CD14-positive monocyte (primary cell): ENCODE data around the gene RAB3C. TPM values are rescaled to one million over a fixed set of nuclear protein-coding genes. Genes with fewer than 3 reads are reported as not detected.
"Not testable (repeated sequence)": the region's sequence is repeated elsewhere in the genome, so short reads cannot be mapped to it uniquely, and the experiment has no call there.

Experiments used
- DNase-seq, 3 donors: peaks; one replicate each; pipeline ENCODE4 v3.0.0-alpha.2; 2011 to 2022
- H2AFZ ChIP-seq: 2 replicates; pipeline ENCODE4 v1.6.0; 2012; ENCODE audit warnings: mild to moderate bottlenecking, low read depth, low read length, inconsistent platforms; ENCODE audit not compliant: insufficient read depth, poor library complexity, severe bottlenecking
- H3K27ac ChIP-seq, 2 donors: 1 replicate in 1 of 2; 2 replicates in 1 of 2; pipeline ENCODE4 v1.5.1; 2012 to 2013; ENCODE audit warnings: low read length in 2 of 2, control low read depth in 1 of 2, inconsistent platforms in 1 of 2, low read depth in 1 of 2, mild to moderate bottlenecking in 1 of 2
- H3K27me3 ChIP-seq, 2 donors: one replicate each; pipeline versions ENCODE4 v1.6.0 to v1.6.1; 2011 to 2013; ENCODE audit warnings: low read length in 2 of 2; ENCODE audit not compliant: control insufficient read depth in 2 of 2, insufficient read depth in 2 of 2
- H3K36me3 ChIP-seq, 2 donors: replicated peaks in 1 of 2; 1 replicate in 1 of 2; 2 replicates in 1 of 2; pipeline versions ENCODE4 v1.5.1 to v1.6.1; 2012 to 2013; ENCODE audit warnings: low read length in 2 of 2, control low read depth in 1 of 2, inconsistent platforms in 1 of 2, mild to moderate bottlenecking in 1 of 2; ENCODE audit not compliant: insufficient read depth in 2 of 2, control insufficient read depth in 1 of 2
- H3K4me1 ChIP-seq, 2 donors: 1 replicate in 1 of 2; 2 replicates in 1 of 2; pipeline versions ENCODE4 v1.5.1 to v1.6.1; 2012 to 2013; ENCODE audit warnings: low read length in 2 of 2, control low read depth in 1 of 2, inconsistent platforms in 1 of 2, mild to moderate bottlenecking in 1 of 2, moderate library complexity in 1 of 2; ENCODE audit not compliant: insufficient read depth in 2 of 2, control insufficient read depth in 1 of 2
- H3K4me2 ChIP-seq: replicated peaks from 2 replicates; pipeline ENCODE3; 2012; ENCODE audit warnings: low read length, moderate library complexity, mild to moderate bottlenecking; ENCODE audit not compliant: poor library complexity, severe bottlenecking; ENCODE audit errors: extremely low read depth
- H3K4me3 ChIP-seq, 3 experiments: fragments of 200-600 bp in 1 of 3; sonication (generic) in 1 of 3; replicated peaks in 1 of 3; 1 replicate in 2 of 3; 2 replicates in 1 of 3; pipeline ENCODE4 v1.5.1; 2011 to 2013; ENCODE audit warnings: low read length in 3 of 3, mild to moderate bottlenecking in 3 of 3, control low read depth in 2 of 3, low read depth in 2 of 3, inconsistent platforms in 1 of 3, moderate library complexity in 1 of 3
- H3K79me2 ChIP-seq: 2 replicates; pipeline ENCODE4 v1.6.0; 2012; ENCODE audit warnings: mild to moderate bottlenecking, control low read depth, inconsistent platforms, low read length, moderate library complexity; ENCODE audit not compliant: insufficient read depth
- H3K9ac ChIP-seq: 2 replicates; pipeline ENCODE4 v1.6.0; 2017; ENCODE audit warnings: low read length, mild to moderate bottlenecking; ENCODE audit not compliant: insufficient read depth, poor library complexity, severe bottlenecking
- H3K9me3 ChIP-seq, 2 donors: replicated peaks in 1 of 2; 1 replicate in 1 of 2; 2 replicates in 1 of 2; pipeline versions ENCODE4 v1.5.1 to v1.6.1; 2012 to 2013; ENCODE audit warnings: low read length in 2 of 2, control low read depth in 1 of 2; ENCODE audit not compliant: control insufficient read depth in 1 of 2, insufficient read depth in 1 of 2
- H4K20me1 ChIP-seq: 2 replicates; pipeline ENCODE4 v1.6.0; 2012; ENCODE audit warnings: mild to moderate bottlenecking, low read length, control low read depth, moderate library complexity; ENCODE audit not compliant: insufficient read depth
- H3K27ac Mint-ChIP-seq, 7 donors: one replicate each; pipeline ENCODE4 v1.8.0; 2020; ENCODE audit warnings: mild to moderate bottlenecking in 7 of 7, mixed read lengths in 7 of 7, moderate library complexity in 6 of 7, inconsistent platforms in 2 of 7
- H3K27me3 Mint-ChIP-seq, 3 donors: one replicate each; pipeline ENCODE4 v1.8.0; 2021 to 2022; ENCODE audit warnings: low read depth in 3 of 3, mild to moderate bottlenecking in 3 of 3, mixed read lengths in 3 of 3, moderate library complexity in 3 of 3, inconsistent platforms in 1 of 3
- H3K36me3 Mint-ChIP-seq, 2 donors: one replicate each; pipeline ENCODE4 v1.8.0; 2020; ENCODE audit warnings: mixed read lengths in 2 of 2, inconsistent platforms in 1 of 2, mild to moderate bottlenecking in 1 of 2
- H3K4me1 Mint-ChIP-seq: one replicate; pipeline ENCODE4 v1.8.0; 2020; ENCODE audit warnings: mild to moderate bottlenecking, mixed read lengths
- H3K4me3 Mint-ChIP-seq, 2 donors: one replicate each; pipeline ENCODE4 v1.8.0; 2020; ENCODE audit warnings: mild to moderate bottlenecking in 2 of 2, mixed read lengths in 2 of 2, moderate library complexity in 1 of 2
- H3K9me3 Mint-ChIP-seq, 7 donors: one replicate each; pipeline ENCODE4 v1.8.0; 2020 to 2022; ENCODE audit warnings: mixed read lengths in 7 of 7, mild to moderate bottlenecking in 6 of 7, moderate library complexity in 6 of 7, inconsistent platforms in 2 of 7
- WGBS: methylation state at CpG from one replicate; pipeline ENCODE4 v1.1.5; 2013; ENCODE audit warnings: missing lambda C conversion rate; ENCODE audit not compliant: insufficient coverage; 5-methylcytosine and 5-hydroxymethylcytosine counted together
- intact Hi-C, 2 donors: fragments of 100-400 bp; cut with micrococcal nuclease; formaldehyde crosslinking; loops; one replicate each; pipeline versions ENCODE4 v1.15.0 to v1.15.1; 2023
- polyA plus RNA-seq, 3 donors: library from polyadenylated mRNA; depleted of rRNA in 1 of 3; unstranded in 2 of 3; stranded (reverse) in 1 of 3; fragments of 300-500 nt in 2 of 3; fragments of >200 nt in 1 of 3; fragmentation: Illumina TruSeq in 2 of 3; gene quantifications; 1 replicate in 2 of 3; 2 replicates in 1 of 3; pipeline ENCODE4 v1.2.3, GENCODE V29; 2012 to 2021
- TF ChIP-seq, protein P1 (sequence below): fragments of 200-600 bp; IDR thresholded peaks from one replicate; pipeline ENCODE4 v1.8.0; 2022; ENCODE audit warnings: antibody characterized with exemption, mild to moderate bottlenecking

Gene RAB3C
- polyA plus RNA-seq, 3 donors: under 0.01 to 0.81 TPM; not detected in 1

DNA sequence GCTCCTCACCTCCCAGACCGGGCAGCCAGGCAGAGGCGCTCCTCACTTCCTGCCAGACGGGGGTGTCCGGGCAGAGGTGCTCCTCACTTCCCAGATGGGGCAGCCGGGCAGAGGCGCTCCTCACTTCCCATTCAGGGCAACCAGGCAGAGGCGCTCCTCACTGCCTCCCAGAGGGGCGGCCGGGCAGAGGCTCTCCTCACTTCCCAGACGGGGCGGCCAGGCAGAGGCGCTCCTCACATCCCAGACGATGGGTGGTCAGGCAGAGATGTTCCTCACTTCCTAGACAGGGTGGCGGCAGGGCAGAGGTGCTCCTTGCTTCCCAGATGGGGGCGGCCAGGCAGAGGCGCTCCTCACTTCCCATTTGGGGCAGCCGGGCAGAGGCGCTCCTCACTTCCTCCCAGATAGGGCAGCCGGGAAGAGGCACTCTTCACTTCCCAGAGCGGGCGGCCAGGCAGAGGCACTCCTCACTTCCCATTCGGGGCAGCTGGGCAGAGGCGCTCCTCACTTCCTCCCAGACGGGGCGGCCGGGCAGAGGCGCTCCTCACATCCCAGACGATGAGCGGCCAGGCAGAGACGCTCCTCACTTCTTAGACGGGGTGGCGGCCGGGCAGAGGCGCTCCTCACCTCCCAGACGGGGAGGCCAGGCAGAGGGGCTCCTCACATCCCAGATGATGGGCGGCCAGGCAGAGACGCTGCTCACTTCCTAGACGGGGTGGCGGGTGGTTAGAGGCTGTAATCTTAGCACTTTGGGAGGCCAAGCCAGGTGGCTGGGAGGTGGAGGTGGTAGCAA lies 18.6 kb upstream of the RAB3C start:
- H3K4me2 ChIP-seq, H4K20me1 ChIP-seq, H2AFZ ChIP-seq, H3K27me3 ChIP-seq, H3K9ac ChIP-seq, H3K36me3 ChIP-seq, H3K27ac ChIP-seq, H3K4me1 ChIP-seq, H3K4me3 Mint-ChIP-seq, H3K27me3 Mint-ChIP-seq, intact Hi-C loops, H3K36me3 Mint-ChIP-seq, H3K4me1 Mint-ChIP-seq, H3K27ac Mint-ChIP-seq, H3K79me2 ChIP-seq, DNase-seq, H3K4me3 ChIP-seq: not testable (repeated sequence)
- WGBS: 89% methylated on average over 21 of the region's 39 CpGs
- H3K9me3 Mint-ChIP-seq: peaks cover 11 to 24% (median 14%) of the 10 kb centered on the region in 7 donors
- H3K9me3 ChIP-seq: peaks cover 0 to 22% of the 10 kb centered on the region in 2 donors

DNA sequence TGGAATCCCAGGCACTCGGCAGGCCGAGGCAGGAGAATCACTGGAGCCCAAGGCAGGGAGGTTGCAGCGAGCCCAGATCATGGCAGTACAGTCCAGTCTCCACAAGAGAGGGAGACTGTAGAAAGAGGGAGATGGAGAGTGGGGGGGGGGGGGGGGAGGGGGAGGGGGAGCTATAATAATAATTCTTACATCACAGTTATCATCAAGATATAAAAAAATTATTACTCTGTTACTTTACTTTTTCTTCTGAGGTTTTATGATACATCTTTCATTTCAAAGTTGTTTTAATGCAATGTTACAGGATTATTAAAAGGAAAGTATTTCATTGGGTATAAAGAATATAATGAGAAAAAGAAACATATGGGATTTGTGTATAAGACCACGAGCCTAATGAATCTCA lies 17.8 kb upstream of the RAB3C start:
- peaks cover 0 to 22% of the 10 kb centered on the region in 2 donors for H3K9me3 ChIP-seq
- no peak overlapping the region for H3K27ac Mint-ChIP-seq
- WGBS: no CpG with 5 or more reads among the region's 4 CpGs

More for the DNA sequence above, 17.8 kb upstream of the RAB3C start:
- Histone ChIP-seq H4K20me1 (no peaks in the 10 kb centered on the region), H3K4me2 (no peak overlapping the region), H3K9ac (no peak overlapping the region), H3K27me3 (no peaks in the 10 kb centered on the region), H2AFZ (no peak overlapping the region), H3K4me1 (no peaks in the 10 kb centered on the region), H3K36me3 (no peaks in the 10 kb centered on the region), H3K27ac (no peak overlapping the region), H3K4me3 (no peak overlapping the region), H3K79me2 (no peaks in the 10 kb centered on the region)
- H3K27me3 Mint-ChIP-seq: no peaks in the 10 kb centered on the region
- intact Hi-C loops: no loop called here
- TF ChIP-seq, protein P1, sequence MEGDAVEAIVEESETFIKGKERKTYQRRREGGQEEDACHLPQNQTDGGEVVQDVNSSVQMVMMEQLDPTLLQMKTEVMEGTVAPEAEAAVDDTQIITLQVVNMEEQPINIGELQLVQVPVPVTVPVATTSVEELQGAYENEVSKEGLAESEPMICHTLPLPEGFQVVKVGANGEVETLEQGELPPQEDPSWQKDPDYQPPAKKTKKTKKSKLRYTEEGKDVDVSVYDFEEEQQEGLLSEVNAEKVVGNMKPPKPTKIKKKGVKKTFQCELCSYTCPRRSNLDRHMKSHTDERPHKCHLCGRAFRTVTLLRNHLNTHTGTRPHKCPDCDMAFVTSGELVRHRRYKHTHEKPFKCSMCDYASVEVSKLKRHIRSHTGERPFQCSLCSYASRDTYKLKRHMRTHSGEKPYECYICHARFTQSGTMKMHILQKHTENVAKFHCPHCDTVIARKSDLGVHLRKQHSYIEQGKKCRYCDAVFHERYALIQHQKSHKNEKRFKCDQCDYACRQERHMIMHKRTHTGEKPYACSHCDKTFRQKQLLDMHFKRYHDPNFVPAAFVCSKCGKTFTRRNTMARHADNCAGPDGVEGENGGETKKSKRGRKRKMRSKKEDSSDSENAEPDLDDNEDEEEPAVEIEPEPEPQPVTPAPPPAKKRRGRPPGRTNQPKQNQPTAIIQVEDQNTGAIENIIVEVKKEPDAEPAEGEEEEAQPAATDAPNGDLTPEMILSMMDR: no peak
- peaks cover 0 to 5% of the 10 kb centered on the region in 2 donors for H3K36me3 Mint-ChIP-seq
- peaks cover 11 to 22% (median 14%) of the 10 kb centered on the region in 7 donors for H3K9me3 Mint-ChIP-seq
- no peak overlapping the region for H3K4me3 Mint-ChIP-seq
- DNase-seq: no peak
- H3K4me1 Mint-ChIP-seq: no peaks in the 10 kb centered on the region
